Measurements from ENCODE around the gene NDP. TPM values are rescaled to one million over a fixed set of nuclear protein-coding genes. Genes with fewer than 3 reads are reported as not detected.

The NDP gene
- total and polyA plus RNA-seq, 10 of the 15 experiments (the other 5 are each of a cell fraction or from before 2014, with no cell fraction given) = 0.04 TPM; not detected in 9

GRCh38 chrX:43958529-43958928, 14.7 kb downstream of the NDP start (continued):
- no peak for TF ChIP-seq ZBTB33 (IDR thresholded peaks at IDR 0.05)
- no peak for TF ChIP-seq SRF (IDR thresholded peaks at IDR 0.05; ENCODE audit: low read depth in 2 of 2, low read length in 2 of 2)
- TF ChIP-seq RB1 (IDR thresholded peaks at IDR 0.05; ENCODE audit: borderline replicate concordance) = no peak

GRCh38 chrX:43956034-43956433, 17.2 kb downstream of the NDP start:
- ChIA-PET SMC1A (ENCODE audit: uncharacterized antibody, unreplicated experiment) (no interaction called here), RAD21 (ENCODE audit: unreplicated experiment) (no interaction called here), CTCF (no interaction called here), POLR2A (no interaction called here)
- no peaks in the 10 kb centered on the region for H3K27me3 ChIP-seq (replicated peaks in 1 of 2; ENCODE audit: control insufficient read depth in 2 of 2, insufficient read depth in 2 of 2, low read length in 1 of 2)
- H3K4me1 ChIP-seq (ENCODE audit: control insufficient read depth, insufficient read depth, low read length) = no peaks in the 10 kb centered on the region
- DNase-seq (ENCODE audit: low read depth, low spot score) (no peak), ATAC-seq (no peak), FAIRE-seq (no peak)
- intact Hi-C loops (cut with micrococcal nuclease; ENCODE audit: unreplicated experiment) = no loop called here
- in situ Hi-C loops (cut with MboI) = loop anchor here (10.0 kb wide), 1 partner anchor 1219 kb away; no protein-coding TSS in a partner anchor
- no peak overlapping the region for H3K27ac ChIP-seq (ENCODE audit: control insufficient read depth, insufficient read depth)
- no peak overlapping the region for H3K4me2 ChIP-seq (ENCODE audit: control insufficient read depth, insufficient read depth)
- no peaks in the 10 kb centered on the region for H3K36me3 ChIP-seq (ENCODE audit: control insufficient read depth in 2 of 2, insufficient read depth in 2 of 2, low read length in 1 of 2)
- TF ChIP-seq CBFB (IDR thresholded peaks at IDR 0.05; ENCODE audit: low read depth) (no peak), CBX3 (IDR thresholded peaks at IDR 0.05; ENCODE audit: borderline replicate concordance, low read depth) (no peak), SMAD1 (IDR thresholded peaks at IDR 0.05; ENCODE audit: low read depth, partially characterized antibody) (no peak), NFXL1 (IDR thresholded peaks at IDR 0.05; ENCODE audit: borderline replicate concordance) (no peak), GABPA (IDR thresholded peaks at IDR 0.05; ENCODE audit: low read depth) (no peak), ZNF592 (IDR thresholded peaks at IDR 0.05) (no peak), NFIC (IDR thresholded peaks at IDR 0.05; ENCODE audit: low read depth, low read length) (no peak), BHLHE40 (IDR thresholded peaks at IDR 0.05; ENCODE audit: borderline replicate concordance in 1 of 2, low read depth in 2 of 2, low read length in 1 of 2) (no peak), SIX5 (IDR thresholded peaks at IDR 0.05; ENCODE audit: low read depth, low read length, severe bottlenecking) (no peak), IKZF2 (IDR thresholded peaks at IDR 0.05) (no peak), RELA (IDR thresholded peaks at IDR 0.05; ENCODE audit: borderline replicate concordance, partially characterized antibody) (no peak), MTA2 (IDR thresholded peaks at IDR 0.05; ENCODE audit: low read depth) (no peak), GATAD2B (conservative IDR thresholded peaks at IDR 0.05; ENCODE audit: low read depth) (no peak), MEF2A (IDR thresholded peaks at IDR 0.05; ENCODE audit: insufficient read depth, low read depth, low read length) (no peak), POU2F2 (IDR thresholded peaks at IDR 0.05; ENCODE audit: borderline replicate concordance, low read depth, low read length) (no peak)
- H4K20me1 ChIP-seq (ENCODE audit: control insufficient read depth, insufficient read depth) = no peaks in the 10 kb centered on the region
- no peaks in the 10 kb centered on the region for H3K79me2 ChIP-seq (ENCODE audit: control insufficient read depth, insufficient read depth, low read length)
- no peak overlapping the region for H2AFZ ChIP-seq (ENCODE audit: control insufficient read depth, low read depth, low read length)
- BruUV-seq (replicated peaks) = no TSS peak
- no peak overlapping the region for H3K4me3 ChIP-seq
- H3K9ac ChIP-seq (ENCODE audit: control insufficient read depth, insufficient read depth, low read length) = no peak overlapping the region
- no peaks in the 10 kb centered on the region for H3K9me3 ChIP-seq (replicated peaks; ENCODE audit: control insufficient read depth, insufficient read depth, low read length)

All from GM12878 (cell line).